Esophagus muscularis mucosa (tissue), 4 donors: ENCODE data around the gene FES. TPM values are rescaled to one million over a fixed set of nuclear protein-coding genes. Genes with fewer than 3 reads are reported as not detected.
A peak's percentile ranks its signal among the peaks of the same experiment; 100 is the strongest.

Experiments used
- DNase-seq: peaks from one replicate; pipeline ENCODE4 v3.0.0-alpha.2; 2017; ENCODE audit errors: extremely low spot score
- H3K27ac ChIP-seq, 4 donors: fragments of 200-600 bp; sonication (generic); replicated peaks in 1 of 4; 1 replicate in 3 of 4; 2 replicates in 1 of 4; pipeline ENCODE4 v1.5.1; 2016 to 2019; ENCODE audit warnings: mild to moderate bottlenecking in 1 of 4
- H3K27me3 ChIP-seq, 4 donors: fragments of 200-600 bp; sonication (generic); one replicate each; pipeline versions ENCODE4 v1.5.1 to v1.6.0; 2016 to 2019
- H3K36me3 ChIP-seq, 4 donors: fragments of 200-600 bp; sonication (generic); one replicate each; pipeline ENCODE4 v1.5.1; 2016 to 2019
- H3K4me1 ChIP-seq, 4 donors: fragments of 200-600 bp; sonication (generic); one replicate each; pipeline ENCODE4 v1.5.1; 2016 to 2019
- H3K4me3 ChIP-seq, 4 donors: fragments of 200-600 bp; sonication (generic); 1 replicate in 2 of 4; 2 replicates in 2 of 4; pipeline ENCODE4 v1.5.1; 2016 to 2019; ENCODE audit warnings: mild to moderate bottlenecking in 4 of 4, moderate library complexity in 1 of 4
- H3K9me3 ChIP-seq, 4 donors: fragments of 200-600 bp; sonication (generic); 1 replicate in 3 of 4; 2 replicates in 1 of 4; pipeline ENCODE4 v1.5.1; 2016 to 2019
- CTCF ChIP-seq, 3 experiments: fragments of 200-600 bp in 2 of 3; fragments of 450-650 bp in 1 of 3; sonication (generic) in 2 of 3; IDR thresholded peaks; one replicate each; pipeline ENCODE4 v1.5.1; 2017 to 2019; ENCODE audit warnings: antibody characterized with exemption in 3 of 3, mild to moderate bottlenecking in 2 of 3, moderate library complexity in 1 of 3
- EP300 ChIP-seq: sonication (generic); formaldehyde crosslinking; IDR thresholded peaks from one replicate; pipeline ENCODE4 v1.6.1; 2017; ENCODE audit warnings: antibody characterized with exemption
- POLR2A ChIP-seq: fragments of 450-650 bp; IDR thresholded peaks from one replicate; pipeline ENCODE4 v1.6.1; 2017; ENCODE audit warnings: antibody characterized with exemption, moderate library complexity, mild to moderate bottlenecking, low read depth
- POLR2AphosphoS5 ChIP-seq, 2 donors: sonication (generic); formaldehyde crosslinking; IDR thresholded peaks; one replicate each; pipeline ENCODE4 v1.6.1; 2017; ENCODE audit warnings: antibody characterized with exemption in 2 of 2
- WGBS: methylation state at CpG from one replicate; pipeline ENCODE4 v1.1.5; 2018; 5-methylcytosine and 5-hydroxymethylcytosine counted together
- intact Hi-C: fragments of 100-400 bp; cut with DNase I; formaldehyde crosslinking; loops from one replicate; pipeline ENCODE4 v1.15.1; 2023
- total RNA-seq, 4 donors: library from RNA; depleted of rRNA; stranded (reverse); fragments of >200 nt; gene quantifications; one replicate each; pipeline versions ENCODE4 v1.1.0 to v1.2.1, GENCODE V29; 2016

FES gene
- total RNA-seq, 4 donors from 2014 or later: 26.1 to 41.9 (median 34.0) TPM

GRCh38 chr15:90838139-90838538 is 46.2 kb upstream of the FES start:
- peaks cover 0 to 4% (median 0%) of the 10 kb centered on the region in 4 donors for H3K4me1 ChIP-seq
- H3K27me3 ChIP-seq: no peaks in the 10 kb centered on the region
- H3K36me3 ChIP-seq: no peaks in the 10 kb centered on the region
- DNase-seq: no peak
- H3K4me3 ChIP-seq: no peak overlapping the region
- WGBS: 80% methylated on average over 1 of the region's 15 CpGs
- intact Hi-C loops: no loop called here
- H3K27ac ChIP-seq: no peak overlapping the region
- H3K9me3 ChIP-seq: no peaks in the 10 kb centered on the region
- no peak for TF ChIP-seq POLR2AphosphoS5 (IDR thresholded peaks at IDR 0.05)
- TF ChIP-seq EP300: no peak
- TF ChIP-seq CTCF (IDR thresholded peaks at IDR 0.05): no peak
- no peak for TF ChIP-seq POLR2A

- Histone ChIP-seq H3K4me1 (peaks cover 0 to 4% (median 0%) of the 10 kb centered on the region in 4 donors), H3K9me3 (no peaks in the 10 kb centered on the region), H3K27me3 (no peaks in the 10 kb centered on the region), H3K36me3 (no peaks in the 10 kb centered on the region), H3K4me3 (no peak overlapping the region), H3K27ac (no peak overlapping the region)
- TF ChIP-seq POLR2A: no peak
- no peak for TF ChIP-seq EP300
- TF ChIP-seq POLR2AphosphoS5 (IDR thresholded peaks at IDR 0.05): no peak
- no peak for TF ChIP-seq CTCF (IDR thresholded peaks at IDR 0.05)
- intact Hi-C loops: no loop called here
- no peak for DNase-seq
- 89% methylated on average over 14 of the region's 15 CpGs for WGBS
These were observed 45.8 kb upstream of the FES start for GRCh38 chr15:90838544-90838943.

DNA sequence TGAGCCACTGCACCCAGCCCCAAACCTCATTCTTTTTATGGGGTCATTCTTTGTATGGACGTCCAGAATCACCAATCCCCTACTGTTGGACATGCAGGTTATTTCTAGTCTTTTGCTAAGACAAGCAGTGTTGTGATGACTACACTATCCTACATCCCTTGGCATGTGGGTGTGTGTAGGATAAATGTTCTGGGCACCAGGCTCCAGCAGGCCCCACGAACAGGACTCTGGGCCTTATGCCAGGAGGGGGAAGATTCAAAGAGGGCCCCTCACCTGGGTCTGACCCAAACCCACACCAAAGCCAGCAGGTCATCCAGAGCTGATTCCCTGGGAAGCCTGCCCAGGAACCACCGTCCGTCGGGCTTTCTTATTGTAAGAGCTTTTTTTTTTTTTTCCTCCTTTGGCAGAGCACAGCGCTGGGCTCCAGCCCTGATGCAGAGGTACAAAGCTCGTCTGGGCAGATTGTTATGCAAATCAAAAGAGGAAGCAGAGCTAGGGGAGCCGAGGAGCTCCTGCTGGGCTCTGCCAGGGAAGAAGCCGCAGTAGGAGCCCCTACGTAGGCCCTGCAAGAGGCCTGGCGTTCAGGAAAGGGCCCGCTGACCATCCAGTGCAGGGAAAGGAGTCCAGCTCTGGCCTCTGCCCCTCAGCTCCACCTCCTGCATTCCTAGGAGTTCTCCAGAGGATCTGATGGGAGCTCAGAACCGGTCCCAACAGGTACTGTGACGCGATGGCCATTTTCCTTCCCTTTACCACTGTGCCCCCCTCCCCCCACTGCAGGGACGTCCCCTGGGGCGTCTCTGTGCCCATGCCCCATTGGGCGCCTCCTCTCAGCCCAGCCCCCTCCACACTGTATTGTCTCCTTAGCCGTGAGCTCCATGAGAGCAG is 44.9 kb upstream of the FES start:
- intact Hi-C loops: no loop called here
- no peak for DNase-seq
- 58% methylated on average over 19 of the region's 19 CpGs for WGBS
- H3K36me3 ChIP-seq: no peaks in the 10 kb centered on the region
- peak overlapping the region in 1 of 4 donors; percentile 28 for H3K27ac ChIP-seq
- H3K4me3 ChIP-seq: peak overlapping the region in 1 of 4 donors; percentile 14
- H3K9me3 ChIP-seq: no peaks in the 10 kb centered on the region
- TF ChIP-seq EP300: no peak
- H3K27me3 ChIP-seq: no peaks in the 10 kb centered on the region
- H3K4me1 ChIP-seq: peaks cover 0 to 4% (median 0%) of the 10 kb centered on the region in 4 donors

- Histone ChIP-seq H3K36me3 (no peaks in the 10 kb centered on the region), H3K4me3 (no peak overlapping the region), H3K4me1 (peaks cover 0 to 4% (median 0%) of the 10 kb centered on the region in 4 donors), H3K9me3 (no peaks in the 10 kb centered on the region), H3K27ac (no peak overlapping the region), H3K27me3 (no peaks in the 10 kb centered on the region)
- no peak for DNase-seq
- TF ChIP-seq EP300: no peak
- no peak for TF ChIP-seq POLR2A
- no peak for TF ChIP-seq POLR2AphosphoS5 (IDR thresholded peaks at IDR 0.05)
- no peak for TF ChIP-seq CTCF (IDR thresholded peaks at IDR 0.05)
- intact Hi-C loops: no loop called here
- 97% methylated on average over 17 of the region's 18 CpGs for WGBS
These were observed 44.0 kb upstream of the FES start for GRCh38 chr15:90840157-90840855.

GRCh38 chr15:90840954-90841353 is 43.4 kb upstream of the FES start:
- TF ChIP-seq POLR2AphosphoS5 (IDR thresholded peaks at IDR 0.05) (no peak), POLR2A (no peak), EP300 (no peak), CTCF (IDR thresholded peaks at IDR 0.05) (no peak)
- DNase-seq: no peak
- Histone ChIP-seq H3K4me1 (peaks cover 0 to 3% (median 0%) of the 10 kb centered on the region in 4 donors), H3K27ac (no peak overlapping the region), H3K27me3 (no peaks in the 10 kb centered on the region), H3K36me3 (no peaks in the 10 kb centered on the region), H3K4me3 (no peak overlapping the region), H3K9me3 (no peaks in the 10 kb centered on the region)
- intact Hi-C loops: no loop called here
- WGBS: 92% methylated on average over 8 of the region's 8 CpGs
